ENCODE measurements around the gene YJEFN3. TPM values are rescaled to one million over a fixed set of nuclear protein-coding genes. Genes with fewer than 3 reads are reported as not detected.

The YJEFN3 gene
- total RNA-seq, 2 experiments from 2014 or later: 10.0 to 10.6 TPM

DNA sequence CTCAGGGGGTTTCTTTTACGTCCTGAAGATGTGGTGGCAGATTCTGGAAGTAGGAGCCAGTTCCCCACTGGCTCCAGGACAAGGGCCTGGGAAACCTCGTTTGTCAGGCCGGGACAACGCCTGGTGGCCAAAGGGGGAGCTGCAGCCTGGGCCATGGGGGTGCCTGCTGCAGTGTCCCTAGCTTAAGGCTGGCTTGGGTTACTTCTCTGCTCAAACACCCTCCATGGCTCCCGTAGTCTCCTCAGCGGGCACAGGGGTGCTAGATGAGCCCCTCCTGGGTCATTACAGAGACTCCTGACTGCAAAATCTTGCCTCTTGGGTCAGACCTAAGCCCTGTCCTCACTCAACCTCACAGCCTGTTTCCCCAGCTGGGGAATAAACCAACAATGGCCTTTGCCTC is 24.1 kb downstream of the YJEFN3 start:
- Mint-ChIP-seq H3K36me3 (ENCODE audit: low read depth) (no peaks in the 10 kb centered on the region), H3K27me3 (ENCODE audit: low read depth) (peaks cover 3% of the 10 kb centered on the region), H3K4me1 (ENCODE audit: low read depth) (peaks cover 8% of the 10 kb centered on the region), H3K4me3 (no peak overlapping the region), H3K27ac (no peak overlapping the region), H3K9me3 (ENCODE audit: insufficient read depth) (peaks cover 4% of the 10 kb centered on the region)
- ChIA-PET CTCF (interaction anchor here (0.7 to 3.3 kb wide), 19 partner anchors 9 to 180 kb away, joined by 3 to 27 read pairs (median 3); partner anchors contain the start of genes GMIP, NDUFA13 and TSSK6), POLR2A (interaction anchor here (0.6 kb wide), 1 partner anchor 20 kb away, joined by 4 read pairs; no protein-coding TSS in a partner anchor)
- peak; percentile 48 for ATAC-seq
- DNase-seq: no peak

- no peak for DNase-seq
- ChIA-PET POLR2A (no interaction called here), CTCF (interaction anchor here (0.9 to 3.3 kb wide), 18 partner anchors 10 to 348 kb away, joined by 3 to 27 read pairs (median 5); partner anchors contain the start of genes GMIP, LPAR2, NDUFA13 and TSSK6)
Measured at GRCh38 chr19:19553670-19554069, 25.0 kb downstream of the YJEFN3 start.

DNA sequence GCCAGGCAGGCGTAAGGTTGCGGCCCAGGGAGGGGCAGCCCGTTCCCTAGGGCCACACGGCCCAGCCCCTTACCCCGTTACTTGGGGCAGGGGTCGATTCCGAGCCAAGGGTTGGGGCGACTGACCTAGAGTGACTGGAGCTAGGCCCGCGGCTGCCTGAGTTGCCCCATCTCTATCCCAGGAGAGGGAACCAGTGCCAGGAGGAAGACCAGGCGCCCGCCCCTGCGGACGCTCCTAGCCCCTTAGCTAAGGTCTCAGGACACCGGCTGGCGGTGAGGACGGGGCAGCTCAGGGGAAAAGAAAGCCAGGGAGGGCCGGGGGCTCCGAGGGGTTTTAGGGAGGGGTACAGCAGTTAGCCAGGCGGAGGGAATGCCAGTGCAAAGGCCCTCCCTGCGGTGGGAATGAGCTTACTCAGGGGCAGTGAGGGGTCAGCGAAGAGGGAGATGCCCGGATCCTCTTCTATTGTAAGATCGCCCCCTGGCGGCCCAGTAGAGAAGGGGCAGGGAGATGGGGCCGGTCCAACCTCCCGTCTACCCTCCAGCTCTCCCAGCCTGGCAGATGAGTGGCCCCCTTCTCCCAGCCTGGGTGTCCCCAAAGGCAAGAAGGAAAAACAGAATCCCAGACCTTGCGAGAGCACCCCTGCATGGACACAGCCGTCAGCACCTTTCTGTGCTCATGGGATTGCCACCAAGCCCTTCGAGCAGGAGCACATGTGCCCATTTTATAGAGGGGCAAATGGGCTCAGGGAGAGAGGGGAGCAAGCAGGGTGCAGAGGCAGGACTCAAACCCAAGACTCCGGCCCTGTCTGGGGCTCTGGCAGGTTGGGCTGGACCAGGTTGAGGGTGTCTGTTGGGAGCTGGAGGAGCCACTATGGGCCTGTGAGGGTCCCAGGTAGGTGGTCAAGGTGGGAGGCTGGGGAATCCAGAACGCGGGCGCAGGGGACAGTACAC is 25.6 kb downstream of the YJEFN3 start:
- ChIA-PET CTCF (interaction anchor here (0.8 to 3.3 kb wide), 25 partner anchors 10 to 347 kb away, joined by 3 to 27 read pairs (median 5); partner anchors contain the start of genes CILP2, GMIP, LPAR2 and NDUFA13), POLR2A (interaction anchor here (1.0 kb wide), 1 partner anchor 58 kb away, joined by 3 read pairs; no protein-coding TSS in a partner anchor)
- DNase-seq: peak; percentile 70
- H3K27ac Mint-ChIP-seq: no peak overlapping the region
- H3K4me3 Mint-ChIP-seq: no peak overlapping the region
- H3K36me3 Mint-ChIP-seq (ENCODE audit: low read depth): peaks cover 5% of the 10 kb centered on the region
- peak; percentile 61 for ATAC-seq
- H3K9me3 Mint-ChIP-seq (ENCODE audit: insufficient read depth): peaks cover 4% of the 10 kb centered on the region
- H3K27me3 Mint-ChIP-seq (ENCODE audit: low read depth): no peaks in the 10 kb centered on the region
- peaks cover 13% of the 10 kb centered on the region for H3K4me1 Mint-ChIP-seq (ENCODE audit: low read depth)

More at GRCh38 chr19:19553670-19554069, 25.0 kb downstream of the YJEFN3 start:
- H3K9me3 Mint-ChIP-seq (ENCODE audit: insufficient read depth): peaks cover 4% of the 10 kb centered on the region
- H3K27me3 Mint-ChIP-seq (ENCODE audit: low read depth): peaks cover 3% of the 10 kb centered on the region
- H3K4me1 Mint-ChIP-seq (ENCODE audit: low read depth): peaks cover 8% of the 10 kb centered on the region
- no peak for ATAC-seq
- no peak overlapping the region for H3K4me3 Mint-ChIP-seq
- no peak overlapping the region for H3K27ac Mint-ChIP-seq
- H3K36me3 Mint-ChIP-seq (ENCODE audit: low read depth): no peaks in the 10 kb centered on the region

DNA sequence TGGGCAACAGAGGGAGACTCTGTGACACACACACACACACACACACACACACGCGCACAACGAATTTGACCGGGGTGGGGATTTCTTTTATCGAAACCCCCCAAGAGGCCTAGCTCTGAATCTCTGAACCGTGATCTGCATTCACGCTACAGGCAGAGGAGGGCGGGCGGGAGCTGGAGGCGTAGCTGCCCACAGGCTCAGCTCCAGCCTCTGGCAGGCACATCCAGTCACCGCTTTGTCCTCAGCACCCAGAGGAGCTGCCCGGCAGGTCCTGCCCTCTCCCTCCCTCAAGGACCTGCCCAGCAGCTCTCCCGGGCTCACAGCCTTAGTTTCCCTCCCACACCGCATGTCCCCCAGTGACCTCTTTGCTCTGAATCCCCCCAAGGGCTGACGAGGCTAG is 29.3 kb downstream of the YJEFN3 start:
- ChIA-PET CTCF (interaction anchor here (1.1 kb wide), 2 partner anchors 48 to 86 kb away, joined by 3 read pairs; partner anchors contain the start of gene GMIP), POLR2A (interaction anchor here (0.7 kb wide), 2 partner anchors 68 to 84 kb away, joined by 3 to 4 read pairs; no protein-coding TSS in a partner anchor)
- Mint-ChIP-seq H3K27ac (no peak overlapping the region), H3K4me1 (ENCODE audit: low read depth) (peaks cover 28% of the 10 kb centered on the region), H3K36me3 (ENCODE audit: low read depth) (peaks cover 29% of the 10 kb centered on the region), H3K9me3 (ENCODE audit: insufficient read depth) (no peaks in the 10 kb centered on the region), H3K4me3 (no peak overlapping the region), H3K27me3 (ENCODE audit: low read depth) (no peaks in the 10 kb centered on the region)
- no peak for ATAC-seq
- no peak for DNase-seq

DNA sequence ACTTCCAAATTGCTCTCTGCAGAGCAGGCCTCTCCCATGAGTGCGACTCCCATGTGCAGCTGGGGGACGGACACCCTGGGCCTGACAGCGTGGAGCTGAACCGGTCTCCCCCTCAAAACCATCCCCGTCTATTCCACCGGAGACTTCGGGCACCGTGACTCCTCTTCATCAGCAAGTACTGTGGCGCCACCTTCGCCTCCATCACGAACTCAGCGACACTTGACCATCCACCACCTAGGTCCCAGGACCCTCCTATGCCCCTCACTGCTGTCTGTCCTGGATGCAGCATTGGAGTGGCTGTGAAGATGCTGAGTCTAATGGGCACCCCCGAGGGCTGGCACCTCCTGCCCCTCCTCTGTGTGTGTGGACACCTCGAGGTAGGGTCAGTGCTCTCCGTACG is 29.9 kb downstream of the YJEFN3 start:
- ChIA-PET CTCF (interaction anchor here (1.1 kb wide), 2 partner anchors 48 to 85 kb away, joined by 3 read pairs; partner anchors contain the start of gene GMIP), POLR2A (interaction anchor here (0.7 kb wide), 2 partner anchors 67 to 84 kb away, joined by 3 to 4 read pairs; no protein-coding TSS in a partner anchor)
- Mint-ChIP-seq H3K36me3 (ENCODE audit: low read depth) (peaks cover 29% of the 10 kb centered on the region), H3K9me3 (ENCODE audit: insufficient read depth) (no peaks in the 10 kb centered on the region), H3K4me3 (no peak overlapping the region), H3K4me1 (ENCODE audit: low read depth) (peaks cover 29% of the 10 kb centered on the region), H3K27me3 (ENCODE audit: low read depth) (no peaks in the 10 kb centered on the region), H3K27ac (no peak overlapping the region)
- DNase-seq: no peak
- ATAC-seq: no peak

GRCh38 chr19:19559931-19560330 is 31.2 kb downstream of the YJEFN3 start:
- POLR2A ChIA-PET: interaction anchor here (1.1 kb wide), 1 partner anchor 66 kb away, joined by 3 read pairs; no protein-coding TSS in a partner anchor
- H3K27ac Mint-ChIP-seq: peak overlapping the region; percentile 49

DNA sequence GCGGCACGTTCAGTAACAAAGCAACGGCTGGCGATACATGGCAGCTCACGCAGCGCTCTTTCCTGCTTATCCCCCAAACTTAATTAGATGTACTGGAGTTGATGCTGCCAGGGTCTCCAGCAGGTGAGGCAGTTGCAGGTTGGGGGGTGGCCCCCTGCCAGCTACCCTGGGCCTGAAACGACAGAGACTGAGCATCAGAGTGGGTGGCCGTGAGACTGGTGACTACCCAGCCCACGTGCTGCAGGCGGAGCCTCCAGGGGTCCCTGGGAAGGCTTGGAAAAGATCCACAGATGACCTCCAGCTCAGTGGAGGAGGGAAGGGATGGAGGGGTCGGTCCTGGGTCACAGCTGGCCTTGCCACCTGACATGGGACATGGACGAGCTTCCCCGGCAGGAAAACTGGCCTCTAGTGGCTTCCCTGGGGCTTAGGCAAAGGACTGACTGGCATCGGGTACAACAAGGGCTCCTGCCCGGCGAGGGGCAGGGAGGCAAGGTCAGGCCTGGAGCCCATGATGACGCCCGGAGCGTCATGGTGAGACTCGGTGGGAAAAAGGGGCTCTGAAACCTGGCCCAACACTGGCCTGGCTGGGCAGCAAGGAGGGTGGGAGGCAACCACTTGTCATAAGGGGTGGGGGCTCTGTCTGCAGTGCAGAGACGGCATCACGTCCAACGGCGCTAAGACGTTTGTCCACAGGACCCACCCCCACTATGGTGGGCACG is 33.4 kb downstream of the YJEFN3 start:
- Mint-ChIP-seq H3K4me1 (ENCODE audit: low read depth) (peaks cover 22% of the 10 kb centered on the region), H3K36me3 (ENCODE audit: low read depth) (peaks cover 49% of the 10 kb centered on the region)

More at GRCh38 chr19:19559931-19560330, 31.2 kb downstream of the YJEFN3 start:
- H3K9me3 Mint-ChIP-seq (ENCODE audit: insufficient read depth): no peaks in the 10 kb centered on the region
- peaks cover 37% of the 10 kb centered on the region for H3K36me3 Mint-ChIP-seq (ENCODE audit: low read depth)
- H3K4me3 Mint-ChIP-seq: no peak overlapping the region
- no peak for ATAC-seq
- no peak for DNase-seq
- peaks cover 22% of the 10 kb centered on the region for H3K4me1 Mint-ChIP-seq (ENCODE audit: low read depth)
- no peaks in the 10 kb centered on the region for H3K27me3 Mint-ChIP-seq (ENCODE audit: low read depth)
- CTCF ChIA-PET: interaction anchor here (1.4 to 1.8 kb wide), 2 partner anchors 8 to 27 kb away, joined by 4 to 6 read pairs; no protein-coding TSS in a partner anchor

GRCh38 chr19:19562665-19563347 is 34.1 kb downstream of the YJEFN3 start:
- H3K27me3 Mint-ChIP-seq (ENCODE audit: low read depth): no peaks in the 10 kb centered on the region
- DNase-seq: peak; percentile 42
- peak overlapping the region; percentile 43 for H3K27ac Mint-ChIP-seq
- peaks cover 53% of the 10 kb centered on the region for H3K36me3 Mint-ChIP-seq (ENCODE audit: low read depth)
- no peaks in the 10 kb centered on the region for H3K9me3 Mint-ChIP-seq (ENCODE audit: insufficient read depth)
- peaks cover 22% of the 10 kb centered on the region for H3K4me1 Mint-ChIP-seq (ENCODE audit: low read depth)
- no peak overlapping the region for H3K4me3 Mint-ChIP-seq
- POLR2A ChIA-PET: interaction anchor here (0.8 kb wide), 1 partner anchor 54 kb away, joined by 3 read pairs; no protein-coding TSS in a partner anchor
- peak; percentile 51 for ATAC-seq
- CTCF ChIA-PET: interaction anchor here (1.2 kb wide), 1 partner anchor 10 kb away, joined by 3 read pairs; no protein-coding TSS in a partner anchor

More for the DNA sequence above, 33.4 kb downstream of the YJEFN3 start:
- ChIA-PET CTCF (interaction anchor here (1.2 kb wide), 1 partner anchor 9 kb away, joined by 3 read pairs; no protein-coding TSS in a partner anchor), POLR2A (interaction anchor here (0.8 kb wide), 1 partner anchor 55 kb away, joined by 3 read pairs; no protein-coding TSS in a partner anchor)
- H3K27ac Mint-ChIP-seq: peak overlapping the region; percentile 43
- H3K9me3 Mint-ChIP-seq (ENCODE audit: insufficient read depth): no peaks in the 10 kb centered on the region
- DNase-seq (no peak), ATAC-seq (no peak)
- no peak overlapping the region for H3K4me3 Mint-ChIP-seq
- H3K27me3 Mint-ChIP-seq (ENCODE audit: low read depth): no peaks in the 10 kb centered on the region

DNA sequence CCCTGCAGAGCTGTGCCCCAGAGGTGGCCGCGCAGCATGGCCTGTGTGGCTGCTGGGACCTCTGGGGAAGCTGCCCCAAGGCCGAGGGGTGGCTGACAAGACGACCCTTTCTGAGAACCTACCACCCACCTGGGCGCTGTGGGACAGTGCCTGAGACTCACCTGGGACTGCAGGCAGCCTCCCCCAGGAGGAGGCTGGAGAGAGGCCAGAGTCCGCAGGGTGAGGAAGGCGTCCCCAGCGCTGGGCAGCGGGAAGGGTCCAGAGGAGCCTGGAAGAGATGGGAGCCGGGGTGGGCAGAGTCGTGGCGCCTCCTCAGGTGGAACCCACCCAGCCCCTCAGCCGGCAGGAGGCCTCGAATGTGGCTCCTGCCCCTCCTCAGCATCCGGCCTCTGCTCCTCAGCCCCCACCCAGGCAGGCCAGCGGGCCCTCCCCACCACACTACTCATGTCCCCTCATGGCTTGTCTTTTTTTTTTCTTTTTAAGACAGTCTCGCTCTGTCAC is 34.7 kb downstream of the YJEFN3 start:
- ATAC-seq: no peak
- no peaks in the 10 kb centered on the region for H3K9me3 Mint-ChIP-seq (ENCODE audit: insufficient read depth)
- H3K36me3 Mint-ChIP-seq (ENCODE audit: low read depth): peaks cover 54% of the 10 kb centered on the region
- H3K4me3 Mint-ChIP-seq: no peak overlapping the region
- no peak for DNase-seq
- no peak overlapping the region for H3K27ac Mint-ChIP-seq
- CTCF ChIA-PET: no interaction called here
- H3K4me1 Mint-ChIP-seq (ENCODE audit: low read depth): peaks cover 22% of the 10 kb centered on the region
- POLR2A ChIA-PET: no interaction called here
- no peaks in the 10 kb centered on the region for H3K27me3 Mint-ChIP-seq (ENCODE audit: low read depth)

GRCh38 chr19:19566306-19566705 is 37.6 kb downstream of the YJEFN3 start:
- H3K36me3 Mint-ChIP-seq (ENCODE audit: low read depth): peaks cover 61% of the 10 kb centered on the region
- peaks cover 10% of the 10 kb centered on the region for H3K4me1 Mint-ChIP-seq (ENCODE audit: low read depth)
- DNase-seq (no peak), ATAC-seq (no peak)
- ChIA-PET CTCF (interaction anchor here (1.0 kb wide), 1 partner anchor 13 kb away, joined by 3 read pairs; no protein-coding TSS in a partner anchor), POLR2A (no interaction called here)
- H3K27ac Mint-ChIP-seq: no peak overlapping the region
- H3K9me3 Mint-ChIP-seq (ENCODE audit: insufficient read depth): no peaks in the 10 kb centered on the region
- H3K27me3 Mint-ChIP-seq (ENCODE audit: low read depth): no peaks in the 10 kb centered on the region
- no peak overlapping the region for H3K4me3 Mint-ChIP-seq

All from activated CD8-positive, alpha-beta T cell treated with anti-CD3 and anti-CD28 coated beads, Interleukin-2, amount 10 ng/mL, durations not matched to agents 7 days and 5 days (primary cell).